Right lobe of liver (tissue), 6 donors: ENCODE results near the gene SAMHD1. TPM values are rescaled to one million over a fixed set of nuclear protein-coding genes. Genes with fewer than 3 reads are reported as not detected.

Experiments
- ATAC-seq, 4 donors: fragments of 200-7000 bp; cut with Tn5 transposase; one replicate each; pipeline ENCODE4 v1.9.1; 2020; ENCODE audit warnings: mild to moderate bottlenecking in 4 of 4, moderate library complexity in 4 of 4
- DNase-seq, 3 donors: peaks; one replicate each; pipeline ENCODE4 v3.0.0-alpha.2; 2020
- H3K27ac ChIP-seq, 3 donors: fragments of 200-600 bp; one replicate each; pipeline ENCODE4 v1.8.0; 2022
- H3K27me3 ChIP-seq, 2 donors: fragments of 200-600 bp; one replicate each; pipeline ENCODE4 v1.8.0; 2022
- H3K36me3 ChIP-seq, 4 donors: fragments of 200-600 bp; sonication (generic) in 1 of 4; one replicate each; pipeline versions ENCODE4 v1.5.1 to v1.8.0; 2017 to 2022; ENCODE audit warnings: control low read depth in 1 of 4
- H3K4me1 ChIP-seq, 4 donors: fragments of 200-600 bp; sonication (generic) in 1 of 4; one replicate each; pipeline versions ENCODE4 v1.5.1 to v1.8.0; 2017 to 2022; ENCODE audit warnings: control low read depth in 1 of 4
- H3K4me3 ChIP-seq, 3 donors: fragments of 200-600 bp; one replicate each; pipeline ENCODE4 v1.8.0; 2022
- H3K9me3 ChIP-seq, 4 donors: fragments of 200-600 bp; sonication (generic) in 1 of 4; one replicate each; pipeline versions ENCODE4 v1.5.1 to v1.8.0; 2017 to 2022; ENCODE audit warnings: control low read depth in 1 of 4
- POLR2A ChIP-seq: fragments of 450-650 bp; IDR thresholded peaks from one replicate; pipeline ENCODE4 v1.6.1; 2017; ENCODE audit warnings: antibody characterized with exemption, mild to moderate bottlenecking
- WGBS: methylation state at CpG from one replicate; pipeline ENCODE4 v1.1.6; 2018; ENCODE audit warnings: low coverage, low lambda C conversion rate; ENCODE audit not compliant: insufficient coverage; ENCODE audit errors: missing lambda C conversion rate; 5-methylcytosine and 5-hydroxymethylcytosine counted together
- intact Hi-C, 2 donors: fragments of 100-400 bp; cut with DNase I; formaldehyde crosslinking; loops; one replicate each; pipeline versions ENCODE4 v1.11.2 to v1.14.1; 2022
- total RNA-seq, 6 experiments: library from RNA; depleted of rRNA in 2 of 6; stranded (reverse); fragments of >200 nt in 2 of 6; fragmentation: NEBNext Ultra II Directional in 3 of 6; extraction: Animal tissue kit (Norgen Biotek cat#: 25700) in 3 of 6; gene quantifications; one replicate each; pipeline versions ENCODE4 v1.1.0 to v1.2.4, GENCODE V29; 2016 to 2023
- TF ChIP-seq, protein P1 (sequence below), 4 donors: fragments of 200-600 bp in 3 of 4; fragments of 450-650 bp in 1 of 4; IDR thresholded peaks; one replicate each; pipeline versions ENCODE4 v1.5.1 to v1.8.0; 2016 to 2022; ENCODE audit warnings: antibody characterized with exemption in 4 of 4, mild to moderate bottlenecking in 2 of 4
- donor health status: DM: no; HTN: yes; CAD: no.
- donor health status: DM: no; HTN: no; CAD: no.
- donor health status: DM: no; HTN: no; CAD: no.
- donor health status: DM: no; HTN: yes; CAD: no.
- donor health status: DM: no; HTN: yes; CAD: no.

SAMHD1 gene
- total RNA-seq, 6 experiments from 2014 or later, result 22.6 to 40.5 (median 30.7) TPM

DNA sequence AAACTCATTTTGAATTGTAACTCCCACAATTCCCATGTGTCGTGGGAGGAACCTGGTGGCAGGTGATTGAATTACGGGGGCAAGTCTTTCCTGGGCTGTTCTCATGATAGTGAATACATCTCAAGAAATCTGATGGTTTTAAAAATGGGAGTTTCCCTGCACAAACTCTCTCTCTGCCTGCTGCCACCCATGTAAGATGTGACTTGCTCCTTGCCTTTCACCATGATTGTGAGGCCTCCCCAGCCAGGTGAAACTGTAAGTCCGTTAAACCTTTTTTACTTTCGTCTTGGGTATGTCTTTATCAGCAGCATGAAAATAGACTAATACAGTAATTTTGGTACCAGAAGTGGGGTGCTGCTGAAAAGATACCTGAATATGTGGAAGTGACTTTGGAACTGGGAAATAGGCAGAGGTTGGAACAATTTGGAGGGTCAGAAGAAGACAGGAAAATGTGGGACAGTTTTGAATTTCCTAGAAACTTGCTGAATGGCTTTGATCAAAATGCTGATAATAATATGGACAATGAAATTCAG lies 41.4 kb upstream of the SAMHD1 start:
- Histone ChIP-seq H3K27me3 (no peaks in the 10 kb centered on the region), H3K27ac (no peak overlapping the region), H3K4me1 (no peaks in the 10 kb centered on the region), H3K9me3 (no peaks in the 10 kb centered on the region), H3K4me3 (no peak overlapping the region), H3K36me3 (no peaks in the 10 kb centered on the region)
- no peak for DNase-seq
- intact Hi-C loops, result no loop called here
- TF ChIP-seq POLR2A, result no peak
- TF ChIP-seq, protein P1, sequence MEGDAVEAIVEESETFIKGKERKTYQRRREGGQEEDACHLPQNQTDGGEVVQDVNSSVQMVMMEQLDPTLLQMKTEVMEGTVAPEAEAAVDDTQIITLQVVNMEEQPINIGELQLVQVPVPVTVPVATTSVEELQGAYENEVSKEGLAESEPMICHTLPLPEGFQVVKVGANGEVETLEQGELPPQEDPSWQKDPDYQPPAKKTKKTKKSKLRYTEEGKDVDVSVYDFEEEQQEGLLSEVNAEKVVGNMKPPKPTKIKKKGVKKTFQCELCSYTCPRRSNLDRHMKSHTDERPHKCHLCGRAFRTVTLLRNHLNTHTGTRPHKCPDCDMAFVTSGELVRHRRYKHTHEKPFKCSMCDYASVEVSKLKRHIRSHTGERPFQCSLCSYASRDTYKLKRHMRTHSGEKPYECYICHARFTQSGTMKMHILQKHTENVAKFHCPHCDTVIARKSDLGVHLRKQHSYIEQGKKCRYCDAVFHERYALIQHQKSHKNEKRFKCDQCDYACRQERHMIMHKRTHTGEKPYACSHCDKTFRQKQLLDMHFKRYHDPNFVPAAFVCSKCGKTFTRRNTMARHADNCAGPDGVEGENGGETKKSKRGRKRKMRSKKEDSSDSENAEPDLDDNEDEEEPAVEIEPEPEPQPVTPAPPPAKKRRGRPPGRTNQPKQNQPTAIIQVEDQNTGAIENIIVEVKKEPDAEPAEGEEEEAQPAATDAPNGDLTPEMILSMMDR (IDR thresholded peaks at IDR 0.05), result no peak
- WGBS, result 89% methylated on average over 4 of the region's 4 CpGs
- no peak for ATAC-seq

DNA sequence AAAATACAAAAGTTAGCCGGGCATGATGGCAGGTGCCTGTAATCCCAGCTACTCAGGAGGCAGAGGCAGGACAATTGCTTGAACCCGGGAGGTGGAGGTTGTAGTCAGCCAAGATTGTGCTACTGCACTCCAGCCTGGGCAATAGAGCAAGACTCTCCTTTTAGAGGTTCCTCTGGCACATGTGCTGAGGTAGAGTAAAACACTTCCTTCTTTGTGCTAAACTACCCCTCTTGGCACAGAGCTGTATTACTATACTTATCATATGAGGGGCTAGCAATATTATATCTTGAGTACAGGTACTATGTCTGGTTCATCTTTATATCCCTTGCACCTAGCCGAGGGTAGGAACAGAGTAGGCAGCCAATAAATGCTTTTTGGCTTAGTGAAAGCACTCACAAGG lies 40.2 kb upstream of the SAMHD1 start:
- DNase-seq, result no peak
- peak in 1 of 4 donors; percentile 32 for ATAC-seq
- Histone ChIP-seq H3K36me3 (no peaks in the 10 kb centered on the region), H3K9me3 (no peaks in the 10 kb centered on the region), H3K4me1 (no peaks in the 10 kb centered on the region), H3K27me3 (no peaks in the 10 kb centered on the region), H3K27ac (no peak overlapping the region), H3K4me3 (no peak overlapping the region)
- 77% methylated on average over 2 of the region's 3 CpGs for WGBS
- TF ChIP-seq, protein P1 (IDR thresholded peaks at IDR 0.05), result no peak
- intact Hi-C loops, result no loop called here

DNA sequence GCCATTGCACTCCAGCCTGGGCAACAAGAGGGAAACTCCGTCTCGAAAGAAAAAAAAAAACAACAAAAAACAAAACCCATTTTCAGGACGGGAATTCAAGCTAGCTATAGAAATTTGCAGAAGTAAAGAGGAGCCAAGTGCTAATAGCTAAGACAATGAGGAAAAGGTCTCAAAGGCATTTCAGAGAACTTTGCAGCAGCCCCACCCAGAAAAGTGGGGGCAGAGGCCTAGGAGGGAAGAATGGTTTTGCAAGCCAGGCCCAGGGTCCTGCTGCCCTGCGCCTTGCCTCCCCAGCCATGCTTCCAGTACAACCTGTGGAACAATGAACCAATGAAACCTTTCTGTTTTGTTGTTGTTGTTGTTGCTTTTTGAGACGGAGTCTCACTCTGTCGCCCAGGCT lies 38.3 kb upstream of the SAMHD1 start:
- DNase-seq (no peak), ATAC-seq (peak; percentile 32 to 76 (median 46))
- Histone ChIP-seq H3K36me3 (no peaks in the 10 kb centered on the region), H3K4me1 (no peaks in the 10 kb centered on the region), H3K27me3 (no peaks in the 10 kb centered on the region), H3K9me3 (no peaks in the 10 kb centered on the region), H3K27ac (no peak overlapping the region), H3K4me3 (no peak overlapping the region)
- 80% methylated on average over 3 of the region's 6 CpGs for WGBS
- TF ChIP-seq, protein P1 (IDR thresholded peaks at IDR 0.05), result no peak
- TF ChIP-seq POLR2A, result no peak
- intact Hi-C loops, result no loop called here

DNA sequence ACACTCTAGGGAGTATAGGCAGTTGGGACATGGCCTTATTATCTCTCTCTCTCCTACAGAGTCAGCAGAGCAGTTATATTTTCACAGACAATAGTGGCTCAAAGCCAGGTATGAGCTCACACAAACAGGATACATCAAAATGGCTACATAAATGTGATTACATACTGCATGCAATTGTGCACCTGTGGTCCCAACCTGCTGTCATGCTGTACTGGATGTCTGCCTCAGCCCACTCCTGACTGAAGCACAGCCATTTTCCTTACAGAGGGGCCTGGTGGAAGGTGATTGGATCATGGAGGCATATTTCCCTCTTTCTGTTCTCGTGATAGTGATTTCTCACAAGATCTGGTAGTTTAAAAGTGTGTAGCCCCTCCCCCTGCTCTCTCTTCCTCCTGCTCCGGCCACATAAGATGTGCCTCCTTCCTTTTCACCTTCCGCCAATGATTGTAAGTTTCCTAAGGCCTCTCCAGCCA lies 37.0 kb upstream of the SAMHD1 start:
- H3K27me3 ChIP-seq, result no peaks in the 10 kb centered on the region
- TF ChIP-seq POLR2A, result no peak
- TF ChIP-seq, protein P1 (IDR thresholded peaks at IDR 0.05), result no peak
- 50% methylated on average over 2 of the region's 3 CpGs for WGBS
- no peaks in the 10 kb centered on the region for H3K4me1 ChIP-seq
- H3K9me3 ChIP-seq, result no peaks in the 10 kb centered on the region
- no peaks in the 10 kb centered on the region for H3K36me3 ChIP-seq
- H3K27ac ChIP-seq, result no peak overlapping the region
- H3K4me3 ChIP-seq, result no peak overlapping the region
- peak in 3 of 4 donors; percentile 20 to 28 (median 20) for ATAC-seq
- DNase-seq, result no peak
- intact Hi-C loops, result no loop called here

DNA sequence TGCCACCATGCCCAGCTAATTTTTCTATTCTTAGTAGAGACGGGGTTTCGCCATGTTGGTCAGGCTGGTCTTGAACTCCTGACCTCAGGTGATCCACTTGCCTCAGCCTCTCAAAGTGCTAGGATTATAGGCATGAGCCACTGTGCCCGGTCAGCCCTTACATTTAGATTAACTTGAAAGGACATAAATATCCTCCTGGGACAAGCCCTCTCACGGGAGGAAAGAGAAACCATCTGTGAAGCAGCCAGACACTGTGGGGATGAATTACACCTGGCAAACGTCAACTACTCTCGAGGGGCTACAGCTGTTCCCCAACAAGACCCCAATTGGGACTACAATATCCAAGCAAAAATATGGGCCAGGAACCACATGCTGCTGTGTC lies 32.7 kb upstream of the SAMHD1 start:
- Histone ChIP-seq H3K27ac (no peak overlapping the region), H3K27me3 (no peaks in the 10 kb centered on the region), H3K4me3 (no peak overlapping the region), H3K36me3 (no peaks in the 10 kb centered on the region), H3K9me3 (no peaks in the 10 kb centered on the region), H3K4me1 (no peaks in the 10 kb centered on the region)
- 84% methylated on average over 6 of the region's 6 CpGs for WGBS
- no peak for DNase-seq
- TF ChIP-seq, protein P1 (IDR thresholded peaks at IDR 0.05), result no peak
- TF ChIP-seq POLR2A, result no peak
- intact Hi-C loops, result no loop called here
- no peak for ATAC-seq
